Endodermal cell (in vitro differentiated cells): ENCODE measurements around the gene CDC14A. TPM values are rescaled to one million over a fixed set of nuclear protein-coding genes. Genes with fewer than 3 reads are reported as not detected.

Experiments
- DNase-seq: peaks from one replicate; pipeline ENCODE4 v3.0.0-alpha.2; 2017
- H3K27ac ChIP-seq: 2 replicates; pipeline ENCODE4 v1.5.1; 2013; ENCODE audit warnings: mild to moderate bottlenecking, low read depth, low read length, moderate library complexity
- H3K27me3 ChIP-seq: 2 replicates; pipeline ENCODE4 v1.6.1; 2013; ENCODE audit warnings: mild to moderate bottlenecking, low read length, moderate library complexity; ENCODE audit not compliant: insufficient read depth, control insufficient read depth, poor library complexity, severe bottlenecking
- H3K36me3 ChIP-seq: 2 replicates; pipeline ENCODE4 v1.7.0; 2013; ENCODE audit warnings: mild to moderate bottlenecking, low read length, moderate library complexity; ENCODE audit not compliant: control insufficient read depth, insufficient read depth
- H3K4me1 ChIP-seq: one replicate; pipeline ENCODE4 v1.7.0; 2013; ENCODE audit warnings: low read length; ENCODE audit not compliant: control insufficient read depth, insufficient read depth
- H3K4me3 ChIP-seq: 2 replicates; pipeline ENCODE4 v1.5.1; 2013; ENCODE audit warnings: mild to moderate bottlenecking, low read length, moderate library complexity
- H3K9ac ChIP-seq: 2 replicates; pipeline ENCODE4 v1.6.1; 2013; ENCODE audit warnings: mild to moderate bottlenecking, low read length, moderate library complexity; ENCODE audit not compliant: poor library complexity, severe bottlenecking; ENCODE audit errors: extremely low read depth
- H3K9me3 ChIP-seq: 2 replicates; pipeline ENCODE4 v1.6.1; 2013; ENCODE audit warnings: mild to moderate bottlenecking, low read length, moderate library complexity; ENCODE audit not compliant: control insufficient read depth
- H3K27ac Mint-ChIP-seq: 2 replicates; pipeline ENCODE4 v1.8.0; 2020; ENCODE audit warnings: mixed read lengths
- H3K27me3 Mint-ChIP-seq: 2 replicates; pipeline ENCODE4 v1.8.0; 2021; ENCODE audit warnings: mild to moderate bottlenecking, mixed read lengths; ENCODE audit not compliant: insufficient read depth
- H3K36me3 Mint-ChIP-seq: 2 replicates; pipeline ENCODE4 v1.8.0; 2020; ENCODE audit warnings: low read depth, mixed read lengths
- H3K4me1 Mint-ChIP-seq: 2 replicates; pipeline ENCODE4 v1.8.0; 2020; ENCODE audit warnings: mixed read lengths
- H3K4me3 Mint-ChIP-seq: 2 replicates; pipeline ENCODE4 v1.8.0; 2020; ENCODE audit warnings: mild to moderate bottlenecking, moderate library complexity, mixed read lengths
- H3K9me3 Mint-ChIP-seq: 2 replicates; pipeline ENCODE4 v1.8.0; 2020; ENCODE audit warnings: mild to moderate bottlenecking, mixed read lengths
- WGBS, 2 experiments: methylation state at CpG; one replicate each; pipeline versions ENCODE4 v1.1.5 to v1.1.7; 2013; ENCODE audit warnings: missing lambda C conversion rate in 2 of 2, mixed read lengths in 1 of 2; ENCODE audit not compliant: insufficient coverage in 1 of 2, insufficient read length in 1 of 2; 5-methylcytosine and 5-hydroxymethylcytosine counted together
- total RNA-seq, 2 donors: library from RNA; stranded (reverse); fragmentation: NEBNext Ultra II Directional in 1 of 2; extraction: Animal tissue kit (Norgen Biotek cat#: 25700) in 1 of 2; gene quantifications; 2 replicates in 1 of 2; 3 replicates in 1 of 2; pipeline ENCODE4 v1.2.1, GENCODE V29; 2021
- TF ChIP-seq, protein P1 (sequence below): fragments of 200-600 bp; sonication (generic); conservative IDR thresholded peaks from 2 replicates; pipeline ENCODE4 v1.5.0; 2021; ENCODE audit warnings: antibody characterized with exemption, mild to moderate bottlenecking

CDC14A gene
- total RNA-seq, 2 donors from 2014 or later, result 14.5 to 17.6 TPM

DNA sequence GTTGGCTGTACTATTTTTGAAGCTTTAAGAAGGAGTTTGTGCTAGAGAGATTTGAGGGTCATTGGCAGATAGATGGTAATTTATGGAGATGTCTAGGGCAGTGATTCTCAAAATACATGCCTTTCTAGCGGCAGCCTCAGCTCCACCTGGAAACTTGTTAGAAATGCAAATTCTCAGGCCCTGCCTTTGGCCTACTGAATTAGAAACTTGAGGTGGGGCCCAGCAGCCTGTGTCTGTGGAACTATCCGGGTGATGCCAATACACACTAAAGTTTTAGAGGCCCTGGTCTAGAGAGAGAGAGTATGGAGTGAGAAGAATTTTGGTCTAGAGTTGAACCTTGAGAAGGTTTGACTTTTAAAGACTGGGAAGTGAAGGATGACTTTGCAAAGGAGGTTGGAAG lies 82.5 kb downstream of the CDC14A start:
- Mint-ChIP-seq H3K36me3 (peaks cover 4% of the 10 kb centered on the region), H3K27me3 (no peaks in the 10 kb centered on the region), H3K4me3 (no peak overlapping the region), H3K4me1 (peaks cover 26% of the 10 kb centered on the region), H3K9me3 (no peaks in the 10 kb centered on the region), H3K27ac (peak overlapping the region; percentile 1)
- DNase-seq, result no peak
- Histone ChIP-seq H3K9me3 (no peaks in the 10 kb centered on the region), H3K27ac (no peak overlapping the region), H3K27me3 (no peaks in the 10 kb centered on the region), H3K36me3 (peaks cover 13% of the 10 kb centered on the region), H3K4me1 (peaks cover 14% of the 10 kb centered on the region), H3K4me3 (no peak overlapping the region), H3K9ac (no peak overlapping the region)
- TF ChIP-seq, protein P1, sequence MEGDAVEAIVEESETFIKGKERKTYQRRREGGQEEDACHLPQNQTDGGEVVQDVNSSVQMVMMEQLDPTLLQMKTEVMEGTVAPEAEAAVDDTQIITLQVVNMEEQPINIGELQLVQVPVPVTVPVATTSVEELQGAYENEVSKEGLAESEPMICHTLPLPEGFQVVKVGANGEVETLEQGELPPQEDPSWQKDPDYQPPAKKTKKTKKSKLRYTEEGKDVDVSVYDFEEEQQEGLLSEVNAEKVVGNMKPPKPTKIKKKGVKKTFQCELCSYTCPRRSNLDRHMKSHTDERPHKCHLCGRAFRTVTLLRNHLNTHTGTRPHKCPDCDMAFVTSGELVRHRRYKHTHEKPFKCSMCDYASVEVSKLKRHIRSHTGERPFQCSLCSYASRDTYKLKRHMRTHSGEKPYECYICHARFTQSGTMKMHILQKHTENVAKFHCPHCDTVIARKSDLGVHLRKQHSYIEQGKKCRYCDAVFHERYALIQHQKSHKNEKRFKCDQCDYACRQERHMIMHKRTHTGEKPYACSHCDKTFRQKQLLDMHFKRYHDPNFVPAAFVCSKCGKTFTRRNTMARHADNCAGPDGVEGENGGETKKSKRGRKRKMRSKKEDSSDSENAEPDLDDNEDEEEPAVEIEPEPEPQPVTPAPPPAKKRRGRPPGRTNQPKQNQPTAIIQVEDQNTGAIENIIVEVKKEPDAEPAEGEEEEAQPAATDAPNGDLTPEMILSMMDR, result no peak
- 85% methylated on average over 2 of the region's 2 CpGs; no CpG with 5 or more reads in 1 of the 2 experiments for WGBS, 2 experiments

DNA sequence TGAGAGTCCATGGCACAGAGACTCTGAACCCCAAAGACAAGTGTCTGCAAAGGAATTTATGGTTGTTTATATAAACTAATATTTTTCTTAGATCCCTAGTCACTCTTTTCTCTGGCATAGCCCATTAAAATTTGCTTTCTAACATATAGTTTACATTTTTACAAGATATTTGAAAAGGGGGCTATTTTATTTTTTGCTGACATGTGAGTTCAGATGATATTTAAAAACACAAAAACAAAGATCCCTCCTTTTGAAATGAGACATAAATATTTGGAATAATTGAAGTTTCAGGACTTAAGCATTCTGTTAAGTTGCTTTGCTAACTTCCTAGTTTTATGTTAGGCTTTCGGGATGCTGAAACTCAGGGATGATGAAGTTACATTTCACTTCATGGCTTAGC lies 86.1 kb downstream of the CDC14A start:
- H3K36me3 ChIP-seq, result peaks cover 22% of the 10 kb centered on the region
- WGBS, 2 experiments, result 100% methylated on average over 1 of the region's 1 CpG
- Mint-ChIP-seq H3K36me3 (peaks cover 4% of the 10 kb centered on the region), H3K4me1 (peaks cover 42% of the 10 kb centered on the region), H3K27me3 (no peaks in the 10 kb centered on the region), H3K9me3 (no peaks in the 10 kb centered on the region), H3K27ac (no peak overlapping the region), H3K4me3 (no peak overlapping the region)
- H3K9me3 ChIP-seq, result no peaks in the 10 kb centered on the region
- peak overlapping the region; percentile 19 for H3K4me3 ChIP-seq
- DNase-seq, result no peak
- peaks cover 14% of the 10 kb centered on the region for H3K4me1 ChIP-seq
- TF ChIP-seq, protein P1, result no peak
- H3K27me3 ChIP-seq, result no peaks in the 10 kb centered on the region
- no peak overlapping the region for H3K27ac ChIP-seq
- no peak overlapping the region for H3K9ac ChIP-seq

DNA sequence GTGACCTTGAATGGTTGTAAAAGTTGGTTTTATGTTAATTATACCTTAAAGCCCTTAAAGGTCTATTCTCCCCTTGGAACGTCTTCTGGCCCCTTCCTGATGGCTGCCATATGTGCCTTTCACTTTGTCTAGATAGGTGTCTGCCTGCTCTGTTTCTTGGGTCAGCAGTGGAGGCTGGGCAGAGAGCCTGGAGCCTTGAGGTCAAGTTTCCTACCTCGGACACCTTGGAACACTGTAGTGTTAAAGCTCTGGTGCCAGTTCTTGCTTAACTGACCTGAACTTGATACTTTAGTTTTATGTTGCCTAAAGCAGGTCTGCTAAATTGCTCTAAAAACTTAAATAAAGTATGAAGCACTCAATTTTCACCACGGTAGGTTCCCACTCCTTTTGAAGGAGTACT lies 86.5 kb downstream of the CDC14A start:
- Histone ChIP-seq H3K27ac (no peak overlapping the region), H3K4me1 (peaks cover 15% of the 10 kb centered on the region), H3K9ac (no peak overlapping the region), H3K27me3 (no peaks in the 10 kb centered on the region), H3K4me3 (peak overlapping the region; percentile 19), H3K36me3 (peaks cover 24% of the 10 kb centered on the region), H3K9me3 (no peaks in the 10 kb centered on the region)
- H3K27ac Mint-ChIP-seq, result peak overlapping the region; percentile 22
- no peak overlapping the region for H3K4me3 Mint-ChIP-seq
- no peak for DNase-seq
- peaks cover 43% of the 10 kb centered on the region for H3K4me1 Mint-ChIP-seq
- TF ChIP-seq, protein P1, result no peak
- H3K27me3 Mint-ChIP-seq, result no peaks in the 10 kb centered on the region
- 84 to 90% methylated on average over 2 to 3 of the region's 3 CpGs for WGBS, 2 experiments
- H3K9me3 Mint-ChIP-seq, result no peaks in the 10 kb centered on the region
- peaks cover 6% of the 10 kb centered on the region for H3K36me3 Mint-ChIP-seq
